T-helper 1 cell treated with Interleukin-12 subunit alpha and Interleukin-12 subunit beta and Interleukin-4 antibody, amounts not matched to agents 30 ng/mL and 1 ng/mL, for 36 hours (primary cell): ENCODE data around the gene NKX3-2. TPM values are rescaled to one million over a fixed set of nuclear protein-coding genes. Genes with fewer than 3 reads are reported as not detected.

Experiments
- intact Hi-C: fragments of 100-400 bp; cut with micrococcal nuclease; formaldehyde crosslinking; loops from one replicate; pipeline ENCODE4 v1.15.1; 2024
- total RNA-seq: library from RNA; stranded (reverse); gene quantifications from 2 replicates; pipeline ENCODE4 v1.2.3, GENCODE V29; 2022

NKX3-2 gene
- total RNA-seq, 1 donor from 2014 or later = not detected

DNA sequence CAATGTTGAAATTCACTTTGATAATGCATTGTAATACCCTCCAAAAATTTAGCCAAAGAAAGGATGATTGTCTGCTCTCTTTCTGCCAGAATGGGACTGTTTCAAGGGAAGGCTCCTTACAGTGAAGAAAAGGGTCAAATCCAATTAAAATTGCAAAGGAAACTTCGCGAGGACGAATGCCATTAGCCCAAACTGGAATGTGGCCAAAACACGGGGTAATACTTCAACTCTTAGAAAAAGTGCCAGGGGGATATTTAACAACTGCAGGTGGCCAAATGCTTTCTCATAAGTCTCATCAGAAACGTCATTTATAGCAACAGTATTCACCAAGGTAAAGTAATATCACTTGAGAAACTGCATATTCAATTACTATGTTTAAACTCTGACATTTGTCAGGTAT lies 29.0 kb downstream of the NKX3-2 start:
- intact Hi-C loops = no loop called here

DNA sequence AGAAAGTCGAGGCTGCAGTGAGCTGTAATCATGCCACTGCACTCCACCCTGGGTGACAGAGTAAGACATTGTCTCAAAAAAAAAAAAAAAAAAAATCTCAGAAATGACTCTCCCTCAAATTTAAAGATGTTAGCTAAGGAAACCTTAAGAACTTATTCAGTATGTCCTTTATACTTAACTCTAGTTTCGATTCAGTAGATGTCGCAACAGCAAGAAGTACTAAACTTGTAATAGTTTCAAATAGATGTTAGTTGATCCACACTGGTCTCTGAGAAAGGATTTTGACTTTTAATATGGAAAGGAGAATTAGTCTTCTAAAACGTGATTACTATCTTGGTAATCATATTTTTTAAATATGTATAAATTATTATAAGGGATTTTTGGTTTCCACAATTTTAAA lies 29.6 kb downstream of the NKX3-2 start:
- intact Hi-C loops = no loop called here

DNA sequence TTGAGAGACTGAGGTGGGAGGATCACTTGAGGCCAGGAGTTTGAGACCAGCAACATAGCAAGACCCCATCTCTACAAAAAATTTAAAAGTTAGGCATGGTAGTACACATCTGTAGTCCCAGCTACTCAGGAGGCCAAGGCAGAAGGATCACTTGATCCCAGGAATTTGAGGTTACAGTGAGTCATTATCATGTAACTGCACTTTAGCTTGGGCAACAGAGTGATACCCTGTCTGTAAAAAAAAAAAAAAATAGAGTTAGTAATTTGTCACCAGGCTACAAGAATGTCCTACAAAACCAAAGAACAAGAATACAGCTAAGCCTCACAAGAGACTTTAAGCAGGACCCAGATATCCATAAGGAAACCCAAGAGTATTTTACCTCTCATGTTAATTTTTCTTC lies 33.2 kb downstream of the NKX3-2 start:
- intact Hi-C loops = no loop called here

DNA sequence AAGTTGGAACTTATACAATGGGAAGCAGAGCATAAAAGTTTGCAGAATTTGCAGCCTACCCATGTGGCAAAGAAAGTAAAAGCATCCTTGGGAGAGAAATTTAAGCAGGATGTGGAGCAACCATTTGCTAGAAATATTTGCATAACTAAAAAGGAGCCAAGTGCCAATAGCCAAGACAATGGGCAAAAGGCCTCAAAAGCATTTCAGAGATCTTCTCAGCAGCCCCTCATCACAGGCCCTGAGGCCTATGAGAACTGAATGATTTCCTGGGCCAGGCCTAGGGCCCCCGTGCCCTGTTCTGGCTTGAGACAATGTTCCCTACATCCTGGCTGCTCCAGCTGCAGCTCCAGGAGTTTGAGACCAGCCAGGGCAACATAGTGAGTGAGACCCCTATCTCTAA lies 34.9 kb downstream of the NKX3-2 start:
- intact Hi-C loops = no loop called here

DNA sequence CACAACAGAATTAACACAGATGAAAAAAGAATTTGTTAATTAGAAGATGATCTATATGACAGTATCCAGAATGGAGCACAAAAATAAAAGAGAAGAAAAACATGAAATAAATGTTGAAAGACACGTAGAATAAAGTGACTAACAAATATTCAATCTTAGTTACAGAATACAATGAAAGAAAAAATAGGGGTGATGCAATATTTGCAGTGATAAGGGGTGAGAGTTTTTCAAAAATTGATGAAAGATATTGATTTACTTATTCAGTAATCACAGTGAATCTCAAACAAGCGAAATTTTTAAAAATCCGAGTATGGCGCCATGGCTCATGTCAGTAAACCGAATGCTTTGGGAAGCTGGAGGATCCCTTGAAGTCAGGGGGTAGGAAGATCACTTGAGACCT lies 39.9 kb downstream of the NKX3-2 start:
- intact Hi-C loops = no loop called here

DNA sequence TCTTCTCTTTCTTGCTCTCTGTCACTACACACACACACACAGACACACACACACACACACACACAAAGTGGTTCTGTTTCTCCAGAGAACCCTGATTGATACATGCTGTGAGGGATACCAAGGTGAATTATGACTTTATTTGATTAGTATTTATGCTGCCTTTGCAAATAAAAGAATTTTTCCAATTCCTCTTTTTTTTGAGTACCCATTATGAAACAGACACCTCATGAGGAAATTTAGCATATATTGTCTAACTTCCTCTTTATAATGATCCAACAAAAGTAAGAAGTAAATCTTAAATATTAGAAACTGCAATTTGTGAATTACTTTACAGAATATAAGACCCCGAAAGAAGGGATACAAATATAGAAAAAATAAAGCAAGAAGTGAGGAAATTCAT lies 45.8 kb downstream of the NKX3-2 start:
- intact Hi-C loops = no loop called here

DNA sequence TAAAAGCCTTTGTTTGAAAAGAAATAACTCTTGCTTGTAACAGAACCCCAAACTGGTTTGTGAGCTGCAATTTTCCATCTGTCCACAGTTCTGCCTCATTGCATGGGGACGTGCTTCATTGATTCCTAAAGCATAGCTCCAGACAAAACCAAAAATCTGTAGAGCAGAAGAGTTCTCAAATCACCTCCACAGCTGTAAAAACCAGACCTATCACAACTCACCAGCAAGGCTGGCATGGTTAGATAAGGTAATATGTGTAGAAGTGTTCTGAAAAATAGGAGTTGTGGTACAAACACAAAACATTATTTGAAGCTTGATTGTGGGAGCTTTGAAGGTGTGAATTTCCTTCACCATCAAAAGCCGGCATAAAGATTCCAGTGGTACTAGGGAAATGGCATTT lies 47.7 kb downstream of the NKX3-2 start:
- intact Hi-C loops = no loop called here

DNA sequence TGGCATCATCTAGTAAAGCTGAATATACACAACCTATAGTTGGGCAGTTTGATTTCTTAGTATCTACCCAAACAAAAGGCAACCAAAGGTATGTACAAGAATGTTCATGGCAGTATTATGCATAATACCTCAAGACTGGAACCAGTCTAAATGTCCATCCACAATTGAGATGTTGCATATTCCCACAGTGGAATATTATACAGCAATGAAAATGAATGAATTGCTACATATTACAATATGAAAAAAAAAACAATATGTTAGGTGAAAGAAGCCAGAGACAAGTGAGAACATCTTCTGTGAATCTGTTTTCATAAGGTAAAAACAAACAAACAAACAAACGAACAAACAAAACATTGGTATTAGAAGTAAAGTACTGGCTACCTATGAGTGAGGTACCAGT lies 48.6 kb downstream of the NKX3-2 start:
- intact Hi-C loops = no loop called here

DNA sequence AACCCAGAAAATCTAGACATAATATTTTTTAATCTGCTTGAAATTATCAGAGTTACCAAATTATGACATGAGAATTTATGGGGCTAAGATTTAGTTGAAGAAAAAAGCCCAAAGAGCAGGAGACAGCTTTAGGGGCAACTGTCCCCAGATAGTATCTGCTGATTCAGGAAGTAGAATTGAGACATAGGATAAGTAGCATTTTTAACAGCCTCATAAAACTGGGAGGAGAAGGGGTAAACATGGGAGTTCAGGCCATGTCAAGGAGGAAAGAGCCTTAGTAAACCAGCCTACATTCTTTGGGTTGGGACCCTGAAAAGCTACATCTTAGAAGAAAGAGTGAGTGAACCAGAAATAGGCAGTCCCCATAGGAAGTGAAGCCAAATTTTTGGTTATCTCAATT lies 50.5 kb downstream of the NKX3-2 start:
- intact Hi-C loops = no loop called here

DNA sequence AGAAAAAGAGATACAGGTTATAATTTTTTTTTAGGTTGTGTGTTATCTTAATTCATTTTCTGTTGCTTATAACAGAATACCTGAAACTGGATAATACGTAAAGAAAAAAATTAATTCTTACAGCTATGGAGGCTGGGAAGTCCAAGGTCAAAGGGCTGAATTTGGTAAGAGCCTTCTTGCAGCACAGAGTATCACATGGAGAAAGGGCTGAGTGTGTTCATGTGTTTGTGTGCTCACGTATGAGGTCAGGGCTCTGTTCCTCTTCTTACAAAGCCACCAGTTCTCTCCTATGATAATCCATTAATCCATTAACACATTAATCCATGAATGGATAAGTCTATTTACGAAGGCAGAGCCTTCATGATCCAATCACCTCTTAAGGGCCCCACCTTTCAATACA lies 51.6 kb downstream of the NKX3-2 start:
- intact Hi-C loops = no loop called here

Other genes with a start within 250 kb of the NKX3-2 start
- gene RAB28, start 60.2 kb downstream of the NKX3-2 start, total RNA-seq = 16.9 and 17.1 TPM in 2 replicates
- 43.0 and 46.7 TPM in 2 replicates for gene BOD1L1, start 83.2 kb upstream of the NKX3-2 start, total RNA-seq